Activated CD4-positive, alpha-beta memory T cell treated with anti-CD3 and anti-CD28 coated beads for 36 hours (primary cell): ENCODE data around the gene TAPBPL. TPM values are rescaled to one million over a fixed set of nuclear protein-coding genes. Genes with fewer than 3 reads are reported as not detected.

Experiments
- CTCF ChIA-PET: fragments of 350-600 bp; sonication (Branson Sonifier 250); formaldehyde crosslinking; loops from one replicate; lab custom pipeline; 2021; ENCODE audit warnings: antibody characterized with exemption, inconsistent platforms; lab: Charles Lee
- POLR2A ChIA-PET: fragments of 350-600 bp; sonication (Branson Sonifier 250); formaldehyde crosslinking; loops from one replicate; lab custom pipeline; 2021; ENCODE audit warnings: antibody characterized with exemption; lab: Charles Lee
- DNase-seq: peaks from one replicate; pipeline ENCODE4 v3.0.0-alpha.2; 2020
- H3K27ac Mint-ChIP-seq: one replicate; pipeline ENCODE4 v1.8.0; 2021; ENCODE audit warnings: mixed read lengths
- H3K27me3 Mint-ChIP-seq: one replicate; pipeline ENCODE4 v1.8.0; 2021; ENCODE audit warnings: mixed read lengths
- H3K36me3 Mint-ChIP-seq: one replicate; pipeline ENCODE4 v1.8.0; 2021; ENCODE audit warnings: mixed read lengths
- H3K4me1 Mint-ChIP-seq: one replicate; pipeline ENCODE4 v1.8.0; 2021; ENCODE audit warnings: low read depth, mixed read lengths
- H3K4me3 Mint-ChIP-seq: one replicate; pipeline ENCODE4 v1.8.0; 2021; ENCODE audit warnings: mild to moderate bottlenecking, mixed read lengths
- H3K9me3 Mint-ChIP-seq: one replicate; pipeline ENCODE4 v1.8.0; 2021; ENCODE audit warnings: mixed read lengths
- intact Hi-C: fragments of 100-400 bp; cut with micrococcal nuclease; formaldehyde crosslinking; loops from one replicate; pipeline ENCODE4 v1.15.1; 2023
- total RNA-seq, 2 experiments: library from RNA; stranded (reverse); gene quantifications; one replicate each; pipeline ENCODE4 v1.2.3, GENCODE V29; 2021

Gene TAPBPL, protein sequence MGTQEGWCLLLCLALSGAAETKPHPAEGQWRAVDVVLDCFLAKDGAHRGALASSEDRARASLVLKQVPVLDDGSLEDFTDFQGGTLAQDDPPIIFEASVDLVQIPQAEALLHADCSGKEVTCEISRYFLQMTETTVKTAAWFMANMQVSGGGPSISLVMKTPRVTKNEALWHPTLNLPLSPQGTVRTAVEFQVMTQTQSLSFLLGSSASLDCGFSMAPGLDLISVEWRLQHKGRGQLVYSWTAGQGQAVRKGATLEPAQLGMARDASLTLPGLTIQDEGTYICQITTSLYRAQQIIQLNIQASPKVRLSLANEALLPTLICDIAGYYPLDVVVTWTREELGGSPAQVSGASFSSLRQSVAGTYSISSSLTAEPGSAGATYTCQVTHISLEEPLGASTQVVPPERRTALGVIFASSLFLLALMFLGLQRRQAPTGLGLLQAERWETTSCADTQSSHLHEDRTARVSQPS
- 10 to 100 TPM; 33.4 to 35.0 TPM for total RNA-seq

DNA sequence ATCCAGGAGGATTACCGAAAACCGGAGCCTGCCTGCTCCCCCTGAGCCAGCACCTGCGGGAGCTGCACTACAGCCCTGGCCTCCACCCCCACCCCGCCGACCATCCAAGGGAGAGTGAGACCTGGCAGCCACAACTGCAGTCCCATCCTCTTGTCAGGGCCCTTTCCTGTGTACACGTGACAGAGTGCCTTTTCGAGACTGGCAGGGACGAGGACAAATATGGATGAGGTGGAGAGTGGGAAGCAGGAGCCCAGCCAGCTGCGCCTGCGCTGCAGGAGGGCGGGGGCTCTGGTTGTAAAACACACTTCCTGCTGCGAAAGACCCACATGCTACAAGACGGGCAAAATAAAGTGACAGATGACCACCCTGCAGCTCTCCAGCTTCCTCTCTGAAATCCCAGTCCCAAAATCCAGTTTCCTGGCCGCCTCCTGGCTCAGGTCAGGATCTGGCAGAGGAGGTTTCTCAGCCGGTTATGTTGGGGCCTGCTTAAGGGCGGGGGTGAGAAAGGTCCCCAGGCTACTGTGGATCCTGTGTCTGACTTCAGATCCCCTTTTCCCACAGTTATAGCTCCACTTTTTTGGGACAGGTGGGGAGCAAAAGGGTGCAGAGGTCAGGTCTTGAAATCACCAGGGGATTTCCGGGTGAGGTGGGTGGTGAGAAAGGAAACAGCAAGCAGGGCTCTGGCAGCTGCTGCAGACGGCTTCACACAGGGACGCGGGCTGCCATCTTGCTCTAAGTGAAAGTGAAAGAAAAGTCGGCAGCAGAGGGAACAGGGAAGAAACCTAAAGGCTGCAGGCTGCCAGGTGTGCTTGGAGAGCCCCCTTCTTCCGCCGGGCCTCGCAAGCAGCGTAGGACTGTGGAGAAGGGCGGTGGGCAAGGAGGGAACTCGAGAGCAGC, at the start of gene TAPBPL:
Gene TAPBPL (plus strand): TSS at position 695 of the 897 bp plus-strand sequence. CDS start 207 bp downstream, outside the sequence.
- peaks cover 70% of the 10 kb centered on the region for H3K36me3 Mint-ChIP-seq
- POLR2A ChIA-PET = interaction anchor here (0.7 to 4.7 kb wide), 14 partner anchors 9 to 98 kb away, joined by 3 to 93 read pairs (median 9); partner anchors contain the start of genes GAPDH, MRPL51 and VAMP1
- no peaks in the 10 kb centered on the region for H3K27me3 Mint-ChIP-seq
- H3K4me1 Mint-ChIP-seq = peaks cover 62% of the 10 kb centered on the region
- H3K9me3 Mint-ChIP-seq = no peaks in the 10 kb centered on the region
- intact Hi-C loops = loop anchor here (1.0 to 10.0 kb wide), 4 partner anchors 8 to 333 kb away; partner anchors contain the start of gene CD4
- DNase-seq = peak; percentile 90
- CTCF ChIA-PET = interaction anchor here (0.7 to 5.9 kb wide), 7 partner anchors 11 to 124 kb away, joined by 3 to 50 read pairs (median 12); partner anchors contain the start of gene VAMP1
- peak within 1 kb of the TSS; percentile 100 for H3K27ac Mint-ChIP-seq
- H3K4me3 Mint-ChIP-seq = peak within 1 kb of the TSS; percentile 99

DNA sequence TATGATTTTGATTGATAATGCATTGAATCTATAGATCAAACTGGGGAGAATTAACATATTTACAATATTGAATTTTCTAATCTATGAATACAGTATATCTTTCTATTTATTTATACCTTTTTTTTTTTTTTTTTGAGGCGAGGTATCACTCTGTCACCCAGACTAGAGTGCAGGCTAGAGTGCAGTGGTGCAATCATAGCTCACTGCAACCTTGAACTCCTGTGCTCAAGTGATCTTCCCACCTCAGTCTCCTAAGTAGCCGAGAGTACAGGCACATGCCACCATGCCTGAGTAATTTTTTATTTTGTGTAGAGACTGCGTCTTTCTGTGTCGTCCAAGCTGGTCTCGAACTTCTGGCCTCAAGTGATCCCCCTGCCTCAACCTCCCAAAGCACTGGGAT, 47.5 kb upstream of the TAPBPL start:
- no peak overlapping the region for H3K27ac Mint-ChIP-seq
- no peaks in the 10 kb centered on the region for H3K4me1 Mint-ChIP-seq
- ChIA-PET POLR2A (no interaction called here), CTCF (no interaction called here)
- no peak overlapping the region for H3K4me3 Mint-ChIP-seq
- H3K27me3 Mint-ChIP-seq = peaks cover 7% of the 10 kb centered on the region
- intact Hi-C loops = no loop called here
- no peak for DNase-seq
- no peaks in the 10 kb centered on the region for H3K36me3 Mint-ChIP-seq
- H3K9me3 Mint-ChIP-seq = no peaks in the 10 kb centered on the region

DNA sequence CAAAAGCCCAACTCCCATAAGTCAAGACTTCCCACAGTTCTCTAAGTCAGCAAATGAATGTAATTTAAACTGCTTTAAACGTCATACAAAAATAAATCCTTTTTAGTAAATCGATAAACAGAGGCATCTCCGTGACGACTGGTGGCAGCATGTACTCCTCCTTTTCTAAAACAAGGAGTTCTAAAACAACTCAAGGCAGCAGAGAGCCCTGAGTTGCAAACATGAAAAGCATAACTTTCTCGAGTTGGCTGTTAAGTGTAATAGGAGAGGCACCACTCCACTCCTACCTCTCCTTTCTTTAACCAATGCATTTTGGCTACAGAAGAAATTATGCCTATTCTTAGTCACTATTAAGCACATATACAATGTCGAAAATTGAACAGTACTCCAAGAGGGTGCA, 45.9 kb upstream of the TAPBPL start:
- Mint-ChIP-seq H3K4me3 (no peak overlapping the region), H3K36me3 (no peaks in the 10 kb centered on the region), H3K4me1 (no peaks in the 10 kb centered on the region), H3K27me3 (peaks cover 7% of the 10 kb centered on the region), H3K27ac (no peak overlapping the region), H3K9me3 (no peaks in the 10 kb centered on the region)
- POLR2A ChIA-PET = no interaction called here
- intact Hi-C loops = no loop called here
- no peak for DNase-seq
- CTCF ChIA-PET = interaction anchor here (0.6 kb wide), 1 partner anchor 111 kb away, joined by 3 read pairs; no protein-coding TSS in a partner anchor

DNA sequence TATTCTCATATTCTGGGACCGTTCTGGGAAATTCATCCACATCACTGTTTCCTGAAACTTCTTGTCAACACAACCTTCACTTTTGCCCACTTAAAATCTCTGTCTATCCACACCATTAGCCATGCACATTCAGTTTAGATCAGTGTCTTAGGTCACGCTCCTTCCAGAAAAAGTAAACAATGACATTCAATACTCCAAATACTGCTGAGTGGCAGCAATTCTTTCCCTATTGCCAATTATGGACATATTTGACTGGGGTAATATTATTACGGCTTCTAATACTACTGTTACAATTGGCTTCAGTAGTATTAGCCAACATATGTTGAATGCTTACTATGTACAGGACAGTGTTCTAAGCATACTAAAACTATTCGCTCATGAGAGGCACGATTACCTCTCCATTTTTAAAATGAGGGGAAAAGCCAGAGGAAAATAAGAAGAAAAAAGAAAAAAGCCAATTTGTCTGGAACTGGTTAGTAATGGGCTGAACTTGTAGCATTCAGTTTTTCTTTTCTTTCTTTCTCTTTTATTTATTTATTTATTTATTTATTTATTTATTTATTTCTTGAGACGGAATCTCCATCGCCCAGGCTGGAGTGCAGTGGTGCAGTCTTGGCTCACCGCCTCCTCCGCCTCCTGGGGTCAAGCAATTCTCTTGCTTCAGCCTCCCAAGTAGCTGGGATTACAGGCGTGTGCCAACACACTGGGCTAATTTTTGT, 44.4 kb upstream of the TAPBPL start:
- no peaks in the 10 kb centered on the region for H3K4me1 Mint-ChIP-seq
- DNase-seq = no peak
- intact Hi-C loops = no loop called here
- H3K27me3 Mint-ChIP-seq = peaks cover 7% of the 10 kb centered on the region
- no peaks in the 10 kb centered on the region for H3K9me3 Mint-ChIP-seq
- no peak overlapping the region for H3K4me3 Mint-ChIP-seq
- ChIA-PET POLR2A (no interaction called here), CTCF (no interaction called here)
- H3K27ac Mint-ChIP-seq = no peak overlapping the region
- no peaks in the 10 kb centered on the region for H3K36me3 Mint-ChIP-seq

DNA sequence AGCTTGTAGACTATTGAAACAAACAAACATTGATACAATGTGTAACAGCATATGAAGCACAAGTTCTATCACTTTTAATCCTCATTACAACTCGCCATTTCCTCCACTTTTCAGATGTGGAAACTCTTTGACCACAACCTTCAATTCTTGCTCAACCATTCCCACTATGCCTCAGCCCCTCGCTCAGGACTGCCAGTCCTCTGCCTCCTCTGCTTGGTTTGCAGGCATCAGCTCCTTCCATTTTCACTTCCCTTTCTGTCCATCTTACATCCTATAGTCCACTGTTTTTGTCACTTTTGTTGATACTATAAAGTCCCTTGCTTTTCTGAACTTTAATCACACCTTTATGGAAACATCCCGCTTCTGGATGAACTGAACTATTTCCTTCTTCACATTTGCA, 35.2 kb upstream of the TAPBPL start:
- no peak overlapping the region for H3K4me3 Mint-ChIP-seq
- intact Hi-C loops = no loop called here
- CTCF ChIA-PET = interaction anchor here (0.7 kb wide), 1 partner anchor 48 kb away, joined by 5 read pairs; no protein-coding TSS in a partner anchor

DNA sequence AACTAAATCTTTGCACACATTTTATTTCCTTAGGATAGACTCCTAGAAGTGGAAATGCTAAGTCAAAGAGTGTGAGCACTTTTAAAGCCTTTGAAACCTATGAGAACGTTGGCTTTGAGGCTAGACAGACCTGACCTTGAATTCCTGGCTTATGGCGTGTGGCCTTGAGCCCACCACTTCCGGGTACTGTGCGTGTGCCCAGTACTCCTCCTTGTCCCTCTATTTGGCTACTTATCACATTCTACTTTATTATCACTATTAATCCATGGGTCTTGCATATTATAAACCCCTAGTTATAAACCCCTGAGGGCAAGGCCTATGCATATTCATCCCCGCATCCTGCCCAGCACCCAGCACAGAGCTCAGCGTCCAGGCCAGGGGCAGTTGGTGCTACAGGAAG, 33.0 kb upstream of the TAPBPL start:
- H3K9me3 Mint-ChIP-seq = no peaks in the 10 kb centered on the region

More for the DNA sequence above, 35.2 kb upstream of the TAPBPL start:
- H3K27ac Mint-ChIP-seq = no peak overlapping the region
- H3K36me3 Mint-ChIP-seq = no peaks in the 10 kb centered on the region
- DNase-seq = peak; percentile 39
- POLR2A ChIA-PET = no interaction called here
- peaks cover 8% of the 10 kb centered on the region for H3K4me1 Mint-ChIP-seq
- H3K27me3 Mint-ChIP-seq = no peaks in the 10 kb centered on the region
- no peaks in the 10 kb centered on the region for H3K9me3 Mint-ChIP-seq

DNA sequence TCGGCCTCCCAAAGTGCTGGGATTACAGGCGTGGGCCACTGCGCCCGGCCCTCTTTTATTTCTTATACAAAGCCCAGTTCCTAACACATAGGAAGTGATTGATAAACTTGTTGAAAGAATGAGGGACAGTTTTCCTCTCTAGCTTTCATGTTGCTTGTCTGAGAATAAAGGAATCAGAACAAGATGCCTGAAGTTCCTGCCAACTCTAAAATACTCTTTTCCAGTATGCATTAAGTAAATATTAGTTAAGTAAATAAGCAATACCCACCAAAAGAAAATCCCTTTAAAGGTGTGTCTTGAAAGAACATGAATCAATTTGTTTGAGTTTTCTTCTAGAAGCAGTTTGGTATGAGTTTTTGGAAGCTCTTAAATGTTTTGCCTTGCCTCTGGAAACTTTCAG, 31.5 kb upstream of the TAPBPL start:
- Mint-ChIP-seq H3K27ac (no peak overlapping the region), H3K36me3 (no peaks in the 10 kb centered on the region), H3K4me1 (peaks cover 26% of the 10 kb centered on the region), H3K27me3 (peaks cover 3% of the 10 kb centered on the region), H3K9me3 (no peaks in the 10 kb centered on the region), H3K4me3 (no peak overlapping the region)
- DNase-seq = no peak
- ChIA-PET CTCF (interaction anchor here (0.6 to 1.2 kb wide), 3 partner anchors 23 to 45 kb away, joined by 3 to 5 read pairs (median 3); no protein-coding TSS in a partner anchor), POLR2A (no interaction called here)
- intact Hi-C loops = loop anchor here (10.0 kb wide), 1 partner anchor 264 kb away; the partner anchor contains the start of gene ZNF384

More for the DNA sequence above, 33.0 kb upstream of the TAPBPL start:
- Mint-ChIP-seq H3K4me3 (no peak overlapping the region), H3K27me3 (peaks cover 3% of the 10 kb centered on the region), H3K27ac (no peak overlapping the region), H3K4me1 (peaks cover 14% of the 10 kb centered on the region), H3K36me3 (no peaks in the 10 kb centered on the region)
- CTCF ChIA-PET = interaction anchor here (1.7 kb wide), 1 partner anchor 47 kb away, joined by 4 read pairs; no protein-coding TSS in a partner anchor
- intact Hi-C loops = no loop called here
- POLR2A ChIA-PET = no interaction called here
- DNase-seq = no peak

DNA sequence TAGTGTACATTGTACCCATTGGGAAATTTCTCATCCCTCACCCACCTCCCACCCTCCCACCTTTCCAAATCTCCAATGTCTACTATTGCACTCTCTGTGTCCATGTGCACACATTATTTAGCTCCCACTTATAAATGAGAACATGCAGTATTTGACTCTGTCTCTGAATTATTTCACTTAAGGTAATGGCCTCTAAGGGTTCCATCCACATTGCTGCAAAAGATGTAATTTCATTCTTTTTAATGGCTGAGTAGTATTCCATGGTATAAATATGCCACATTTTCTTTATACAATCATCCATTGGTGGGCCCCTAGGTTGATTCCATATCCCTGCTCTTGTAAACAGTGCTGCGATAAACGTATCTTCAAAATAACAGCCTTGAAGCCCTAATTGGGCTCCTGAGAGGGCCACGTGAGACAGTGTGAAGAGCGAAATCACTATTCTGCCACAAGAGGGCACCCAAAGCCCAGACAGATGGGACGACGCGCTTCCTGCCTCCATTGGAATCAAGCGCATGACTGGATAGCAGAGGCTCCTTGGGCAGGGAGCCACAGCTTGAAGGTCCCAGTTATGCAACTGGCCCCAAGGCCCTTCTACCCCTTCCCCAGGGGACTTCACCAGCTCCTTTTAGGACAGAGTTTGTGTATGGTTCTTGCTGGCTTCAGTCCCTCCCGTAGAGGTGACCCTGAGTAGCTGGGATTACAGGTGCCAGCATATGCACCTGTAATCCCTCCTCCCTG, 28.4 kb upstream of the TAPBPL start:
- Mint-ChIP-seq H3K4me1 (peaks cover 43% of the 10 kb centered on the region), H3K4me3 (no peak overlapping the region), H3K9me3 (no peaks in the 10 kb centered on the region), H3K36me3 (peaks cover 2% of the 10 kb centered on the region), H3K27ac (peak overlapping the region; percentile 69), H3K27me3 (peaks cover 3% of the 10 kb centered on the region)
- ChIA-PET POLR2A (interaction anchor here (0.8 to 6.3 kb wide), 7 partner anchors 29 to 135 kb away, joined by 5 to 80 read pairs (median 9); partner anchors contain the start of genes MRPL51, TAPBPL and VAMP1), CTCF (interaction anchor here (0.5 to 7.6 kb wide), 27 partner anchors 9 to 144 kb away, joined by 3 to 288 read pairs (median 5); partner anchors contain the start of genes CD27, GAPDH, MRPL51 and NOP2)
- DNase-seq = peak; percentile 86
- intact Hi-C loops = loop anchor here (1.0 to 10.0 kb wide), 8 partner anchors 42 to 261 kb away; partner anchors contain the start of genes GAPDH, NCAPD2 and ZNF384

DNA sequence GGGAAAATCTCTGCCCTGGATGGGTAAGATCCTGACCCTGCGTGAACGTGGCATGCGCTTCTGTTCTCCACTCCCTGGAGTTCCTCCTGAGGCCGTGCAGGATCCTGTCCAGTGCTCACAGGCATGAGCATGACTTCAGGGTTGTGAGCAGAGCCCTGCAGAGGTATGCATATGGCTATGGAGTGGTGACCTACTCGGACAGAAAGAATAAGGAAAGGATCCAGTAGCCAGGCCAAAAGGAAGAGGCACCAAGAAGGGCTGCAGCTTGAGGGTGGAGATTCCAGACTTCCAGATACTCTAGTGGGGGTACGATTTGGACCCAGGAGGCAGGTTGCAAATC, 27.9 kb upstream of the TAPBPL start:
- intact Hi-C loops = loop anchor here (10.0 kb wide), 1 partner anchor 261 kb away; the partner anchor contains the start of gene ZNF384
- ChIA-PET POLR2A (interaction anchor here (0.8 to 6.3 kb wide), 7 partner anchors 28 to 134 kb away, joined by 5 to 80 read pairs (median 9); partner anchors contain the start of genes MRPL51, TAPBPL and VAMP1), CTCF (interaction anchor here (0.5 to 7.6 kb wide), 27 partner anchors 9 to 144 kb away, joined by 3 to 288 read pairs (median 5); partner anchors contain the start of genes CD27, GAPDH, MRPL51 and NOP2)
- DNase-seq = no peak
- Mint-ChIP-seq H3K4me3 (no peak overlapping the region), H3K9me3 (no peaks in the 10 kb centered on the region), H3K36me3 (peaks cover 2% of the 10 kb centered on the region), H3K4me1 (peaks cover 43% of the 10 kb centered on the region), H3K27me3 (peaks cover 3% of the 10 kb centered on the region), H3K27ac (peak overlapping the region; percentile 69)

DNA sequence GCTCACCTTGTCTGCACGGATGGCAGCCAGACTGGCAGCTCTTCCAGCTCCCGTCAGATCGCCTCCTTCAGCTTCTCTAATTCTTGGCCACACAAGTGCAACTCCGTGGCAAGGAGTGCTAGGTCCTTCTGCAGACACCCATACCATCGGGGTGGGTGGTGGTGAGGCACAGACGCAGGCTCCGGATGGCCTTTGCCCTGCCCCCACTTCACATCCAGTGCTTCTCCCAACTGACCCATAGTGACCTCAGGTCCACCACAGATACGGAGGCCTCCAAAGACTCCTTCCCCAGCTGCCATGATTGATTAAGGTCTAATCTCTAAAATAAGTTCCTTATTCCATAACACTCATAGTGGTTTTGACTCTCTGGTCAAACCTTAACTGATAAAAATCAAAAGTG, 27.0 kb upstream of the TAPBPL start:
- H3K9me3 Mint-ChIP-seq = no peaks in the 10 kb centered on the region
- peak overlapping the region; percentile 68 for H3K27ac Mint-ChIP-seq
- no peak for DNase-seq
- H3K36me3 Mint-ChIP-seq = peaks cover 2% of the 10 kb centered on the region
- H3K4me3 Mint-ChIP-seq = no peak overlapping the region
- intact Hi-C loops = loop anchor here (5.0 to 10.0 kb wide), 3 partner anchors 182 to 427 kb away; partner anchors contain the start of genes CDCA3, CHD4, USP5 and ZNF384
- ChIA-PET CTCF (interaction anchor here (0.8 to 7.6 kb wide), 10 partner anchors 15 to 129 kb away, joined by 3 to 288 read pairs (median 9); partner anchors contain the start of genes MRPL51, TAPBPL and VAMP1), POLR2A (interaction anchor here (1.3 to 6.3 kb wide), 8 partner anchors 19 to 110 kb away, joined by 5 to 80 read pairs (median 18); partner anchors contain the start of genes CD27, GAPDH, MRPL51 and TAPBPL)
- H3K4me1 Mint-ChIP-seq = peaks cover 48% of the 10 kb centered on the region
- peaks cover 3% of the 10 kb centered on the region for H3K27me3 Mint-ChIP-seq
